ENCODE measurements around the gene DSC1.

- TF ChIP-seq POLR2A (IDR thresholded peaks at IDR 0.05; ENCODE audit: extremely low read depth, insufficient read length) = no peak
- no peak for TF ChIP-seq CTCF (IDR thresholded peaks at IDR 0.05; ENCODE audit: low read depth, low read length)
Observed at GRCh38 chr18:31146809-31147208, 15.8 kb downstream of the DSC1 start.

Data from NB4 (cell line).